Bronchial epithelial cell (primary cell): Measurements from ENCODE around the gene ETV6. TPM values are rescaled to one million over a fixed set of nuclear protein-coding genes. Genes with fewer than 3 reads are reported as not detected.
A peak's percentile ranks its signal among the peaks of the same experiment; 100 is the strongest.

Experiments used
- DNase-seq: peaks from one replicate; pipeline ENCODE4 v3.0.0-alpha.2; 2010; ENCODE audit warnings: low read depth
- FAIRE-seq: peaks from 2 replicates; lab custom pipeline; 2011; peaks lifted over from hg19 to GRCh38; lab: Jason Lieb, UNC
- H3K27me3 ChIP-seq: 2 replicates; pipeline ENCODE4 v1.5.1; 2011; ENCODE audit warnings: low read length; ENCODE audit not compliant: control insufficient read depth, insufficient read depth
- H3K36me3 ChIP-seq: 2 replicates; pipeline ENCODE4 v1.5.1; 2011; ENCODE audit warnings: low read length; ENCODE audit not compliant: control insufficient read depth, insufficient read depth
- H3K4me3 ChIP-seq: 2 replicates; pipeline ENCODE4 v1.5.1; 2011; ENCODE audit warnings: mild to moderate bottlenecking, low read depth, low read length, control low read depth
- total RNA-seq: library from RNA; depleted of rRNA; stranded (reverse); fragments of >200 nt; gene quantifications from 2 replicates; pipeline ENCODE4 v1.2.1, GENCODE V29; 2014
- TF ChIP-seq, protein P1 (sequence below): IDR thresholded peaks from 2 replicates; pipeline ENCODE4 v1.5.1; 2011; ENCODE audit warnings: mild to moderate bottlenecking, moderate library complexity, low read length, control low read depth, inconsistent platforms; ENCODE audit not compliant: insufficient read depth, severe bottlenecking

Gene ETV6
- total RNA-seq, 1 donor from 2014 or later: 2.6 TPM

GRCh38 chr12:11795913-11796459 lies 146.5 kb downstream of the ETV6 start:
- no peaks in the 10 kb centered on the region for H3K36me3 ChIP-seq
- DNase-seq (peak; percentile 97), FAIRE-seq (no peak)
- no peak overlapping the region for H3K4me3 ChIP-seq
- TF ChIP-seq, protein P1, sequence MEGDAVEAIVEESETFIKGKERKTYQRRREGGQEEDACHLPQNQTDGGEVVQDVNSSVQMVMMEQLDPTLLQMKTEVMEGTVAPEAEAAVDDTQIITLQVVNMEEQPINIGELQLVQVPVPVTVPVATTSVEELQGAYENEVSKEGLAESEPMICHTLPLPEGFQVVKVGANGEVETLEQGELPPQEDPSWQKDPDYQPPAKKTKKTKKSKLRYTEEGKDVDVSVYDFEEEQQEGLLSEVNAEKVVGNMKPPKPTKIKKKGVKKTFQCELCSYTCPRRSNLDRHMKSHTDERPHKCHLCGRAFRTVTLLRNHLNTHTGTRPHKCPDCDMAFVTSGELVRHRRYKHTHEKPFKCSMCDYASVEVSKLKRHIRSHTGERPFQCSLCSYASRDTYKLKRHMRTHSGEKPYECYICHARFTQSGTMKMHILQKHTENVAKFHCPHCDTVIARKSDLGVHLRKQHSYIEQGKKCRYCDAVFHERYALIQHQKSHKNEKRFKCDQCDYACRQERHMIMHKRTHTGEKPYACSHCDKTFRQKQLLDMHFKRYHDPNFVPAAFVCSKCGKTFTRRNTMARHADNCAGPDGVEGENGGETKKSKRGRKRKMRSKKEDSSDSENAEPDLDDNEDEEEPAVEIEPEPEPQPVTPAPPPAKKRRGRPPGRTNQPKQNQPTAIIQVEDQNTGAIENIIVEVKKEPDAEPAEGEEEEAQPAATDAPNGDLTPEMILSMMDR: no peak
- H3K27me3 ChIP-seq: no peaks in the 10 kb centered on the region

DNA sequence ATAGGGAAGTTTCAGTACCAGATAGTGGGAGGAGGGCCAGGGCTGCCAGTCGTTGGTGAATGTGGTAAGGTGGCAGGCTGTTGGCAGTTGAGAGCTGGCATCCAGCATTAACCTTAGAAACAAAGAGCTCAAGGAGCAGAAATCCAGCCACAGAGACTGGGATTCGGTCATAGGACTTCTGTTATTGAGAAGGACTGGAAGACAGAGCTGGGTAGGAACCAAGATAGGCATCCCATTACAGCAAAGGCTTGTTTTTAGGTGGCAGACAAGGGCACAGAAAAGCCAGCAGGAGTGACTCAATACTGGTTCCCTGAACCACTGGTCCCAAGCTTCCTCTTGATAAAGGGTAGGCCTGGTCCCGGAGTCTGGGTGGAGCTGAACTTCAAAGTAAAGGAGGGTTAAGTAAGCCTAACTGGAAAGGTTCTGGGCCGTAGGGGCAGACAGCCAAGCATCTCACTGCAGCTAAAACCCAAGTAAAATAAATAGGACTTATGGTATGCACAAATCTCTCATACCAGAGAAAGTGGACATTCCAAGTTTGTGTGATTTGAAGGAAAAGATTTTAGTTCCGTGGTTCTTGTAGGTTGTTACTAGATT lies 147.9 kb downstream of the ETV6 start:
- no peak for DNase-seq
- H3K36me3 ChIP-seq: no peaks in the 10 kb centered on the region
- H3K4me3 ChIP-seq: no peak overlapping the region
- TF ChIP-seq, protein P1: no peak
- no peaks in the 10 kb centered on the region for H3K27me3 ChIP-seq
- FAIRE-seq: no peak

DNA sequence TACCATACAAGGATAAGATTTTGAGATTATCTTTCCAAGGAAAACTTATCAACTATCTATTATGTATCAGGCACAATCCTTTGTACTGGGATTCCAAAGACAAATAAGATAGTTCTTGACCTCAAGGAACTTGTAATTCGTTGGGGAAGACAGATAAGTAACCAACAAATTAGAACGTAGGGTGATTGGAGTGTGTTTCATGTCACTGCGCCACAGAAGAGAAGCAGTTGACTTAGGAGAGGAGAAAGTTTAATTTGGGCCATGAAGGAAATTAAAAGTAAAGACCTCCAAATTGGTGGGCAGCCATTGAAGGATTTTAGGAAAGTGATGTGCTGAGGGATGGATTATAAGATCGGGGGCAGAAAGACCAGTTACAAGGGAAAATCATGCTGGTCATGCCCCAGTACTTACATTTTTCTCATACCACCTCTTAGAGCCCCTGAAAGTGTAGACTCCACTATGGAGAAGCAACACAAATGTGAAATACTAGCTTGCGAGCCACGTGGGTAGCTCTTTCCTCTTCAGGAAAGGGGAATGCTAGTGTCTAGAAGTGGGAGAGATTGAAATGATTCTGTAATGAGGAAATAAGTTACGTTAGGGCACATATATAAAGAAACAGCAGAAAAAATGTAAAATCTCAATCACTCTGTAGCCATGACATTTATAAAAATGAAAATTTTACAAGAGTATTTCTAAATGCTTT lies 148.7 kb downstream of the ETV6 start:
- TF ChIP-seq, protein P1: no peak
- Histone ChIP-seq H3K36me3 (no peaks in the 10 kb centered on the region), H3K27me3 (no peaks in the 10 kb centered on the region), H3K4me3 (no peak overlapping the region)
- FAIRE-seq (no peak), DNase-seq (no peak)

DNA sequence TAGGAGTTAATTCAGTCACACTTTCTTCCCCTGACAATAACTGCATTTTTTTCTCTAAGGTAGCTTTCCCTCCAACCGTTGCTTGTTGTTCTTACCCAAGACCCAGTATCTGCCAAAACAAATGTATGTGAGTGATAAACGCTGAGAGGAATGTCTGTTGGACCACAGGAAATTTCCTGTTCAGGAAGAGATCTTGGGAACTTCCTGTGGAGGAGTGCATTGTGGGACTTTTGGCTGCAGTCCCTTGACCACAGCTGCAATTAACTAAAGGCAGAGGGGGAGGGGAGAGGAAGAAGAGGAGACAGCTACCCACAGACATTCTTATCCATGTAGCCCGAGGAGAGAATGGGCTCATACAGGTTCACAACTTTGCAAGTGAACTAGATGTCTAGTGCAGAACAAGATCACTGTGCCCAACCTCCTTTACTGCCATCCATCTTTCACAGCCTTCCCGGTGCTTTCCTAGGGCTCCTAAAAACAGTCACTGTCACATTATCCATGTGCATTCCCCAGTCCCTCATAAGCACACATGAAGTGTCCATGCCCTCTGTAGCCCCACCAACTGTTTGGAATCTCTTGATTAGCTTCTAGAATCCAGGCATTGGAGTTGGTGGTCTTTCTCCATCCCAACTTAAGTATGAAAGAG lies 149.5 kb downstream of the ETV6 start:
- DNase-seq: peak; percentile 85
- Histone ChIP-seq H3K36me3 (no peaks in the 10 kb centered on the region), H3K27me3 (no peaks in the 10 kb centered on the region), H3K4me3 (no peak overlapping the region)
- peak; percentile 62 for FAIRE-seq
- TF ChIP-seq, protein P1: no peak

- FAIRE-seq (no peak), DNase-seq (no peak)
- Histone ChIP-seq H3K4me3 (no peak overlapping the region), H3K36me3 (no peaks in the 10 kb centered on the region), H3K27me3 (no peaks in the 10 kb centered on the region)
- TF ChIP-seq, protein P1: no peak
These were observed 150.0 kb downstream of the ETV6 start for GRCh38 chr12:11799502-11799873.
